ENCODE data around the gene DNAJA4. TPM values are rescaled to one million over a fixed set of nuclear protein-coding genes. Genes with fewer than 3 reads are reported as not detected.

The DNAJA4 gene
- total and polyA plus RNA-seq, 9 of the 15 experiments (the other 6 are each of a cell fraction or from before 2014, with no cell fraction given): 0.11 to 1.0 (median 0.16) TPM; not detected in 4

DNA sequence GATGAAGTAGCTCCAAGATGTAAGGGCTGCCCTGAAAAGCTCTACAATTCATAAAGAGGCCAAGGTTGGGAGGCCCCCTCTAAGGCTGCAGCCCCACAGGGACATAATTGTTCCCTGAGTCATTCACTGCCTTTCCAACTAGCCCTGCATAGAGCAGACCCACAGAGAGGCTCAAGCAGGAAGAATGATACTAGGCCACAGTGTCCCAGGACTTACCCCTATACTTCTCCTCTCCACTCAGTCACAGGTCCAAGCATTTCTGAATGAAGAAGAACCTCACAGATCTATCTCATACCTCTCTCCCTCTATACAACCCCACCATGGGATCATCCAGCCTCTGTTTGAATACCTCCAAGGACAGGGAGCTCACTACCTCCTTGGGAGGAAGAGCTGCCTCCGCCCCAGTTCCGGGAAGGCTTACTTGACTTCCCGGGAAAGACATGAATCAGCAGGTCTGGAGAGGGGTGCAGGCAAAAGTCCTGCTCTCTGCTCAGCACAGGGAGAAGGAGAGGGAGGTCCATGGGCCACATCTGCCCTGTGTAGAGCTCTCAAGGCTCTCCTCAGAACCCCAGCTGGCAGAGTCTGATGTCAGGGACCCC, 41.9 kb downstream of the DNAJA4 start (continued):
- peak; percentile 61; the same call in 1 of the 2 replicates for TF ChIP-seq MTA3 (IDR thresholded peaks at IDR 0.05; ENCODE audit: borderline replicate concordance)
- peak; percentile 46; the same call in 1 of the 2 replicates for TF ChIP-seq STAT5A (IDR thresholded peaks at IDR 0.05; ENCODE audit: borderline replicate concordance, low read length)
- peak; percentile 55 for TF ChIP-seq SMARCC2 (IDR thresholded peaks at IDR 0.05; ENCODE audit: low read depth)
- peak; percentile 55; the same call in 1 of the 2 replicates for TF ChIP-seq CC2D1A (IDR thresholded peaks at IDR 0.05)
- peak in 1 of 2 experiments; percentile 50; a peak in 2 of 4 replicates for TF ChIP-seq MAZ (CRISPR knock-in tag; conservative IDR thresholded peaks at IDR 0.05 in 1 of 2, IDR thresholded peaks at IDR 0.05 in 1 of 2)
- TF ChIP-seq SLC30A9 (CRISPR knock-in tag; IDR thresholded peaks at IDR 0.05): no peak
- TF ChIP-seq, protein P1, sequence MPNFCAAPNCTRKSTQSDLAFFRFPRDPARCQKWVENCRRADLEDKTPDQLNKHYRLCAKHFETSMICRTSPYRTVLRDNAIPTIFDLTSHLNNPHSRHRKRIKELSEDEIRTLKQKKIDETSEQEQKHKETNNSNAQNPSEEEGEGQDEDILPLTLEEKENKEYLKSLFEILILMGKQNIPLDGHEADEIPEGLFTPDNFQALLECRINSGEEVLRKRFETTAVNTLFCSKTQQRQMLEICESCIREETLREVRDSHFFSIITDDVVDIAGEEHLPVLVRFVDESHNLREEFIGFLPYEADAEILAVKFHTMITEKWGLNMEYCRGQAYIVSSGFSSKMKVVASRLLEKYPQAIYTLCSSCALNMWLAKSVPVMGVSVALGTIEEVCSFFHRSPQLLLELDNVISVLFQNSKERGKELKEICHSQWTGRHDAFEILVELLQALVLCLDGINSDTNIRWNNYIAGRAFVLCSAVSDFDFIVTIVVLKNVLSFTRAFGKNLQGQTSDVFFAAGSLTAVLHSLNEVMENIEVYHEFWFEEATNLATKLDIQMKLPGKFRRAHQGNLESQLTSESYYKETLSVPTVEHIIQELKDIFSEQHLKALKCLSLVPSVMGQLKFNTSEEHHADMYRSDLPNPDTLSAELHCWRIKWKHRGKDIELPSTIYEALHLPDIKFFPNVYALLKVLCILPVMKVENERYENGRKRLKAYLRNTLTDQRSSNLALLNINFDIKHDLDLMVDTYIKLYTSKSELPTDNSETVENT (CRISPR knock-in tag; IDR thresholded peaks at IDR 0.05): no peak
- TF ChIP-seq MCM7 (IDR thresholded peaks at IDR 0.05): no peak
- TF ChIP-seq ZNF583 (CRISPR knock-in tag; IDR thresholded peaks at IDR 0.05): no peak
- peak; percentile 94 for TF ChIP-seq ZFP36 (IDR thresholded peaks at IDR 0.05; ENCODE audit: low read depth, low read length, partially characterized antibody)
- TF ChIP-seq LARP7 (IDR thresholded peaks at IDR 0.05): no peak
- peak; percentile 20; the same call in 1 of the 2 replicates for TF ChIP-seq TEAD4 (IDR thresholded peaks at IDR 0.05; ENCODE audit: low read length)
- no peak for TF ChIP-seq TEAD4 (CRISPR knock-in tag; IDR thresholded peaks at IDR 0.05; ENCODE audit: borderline replicate concordance)
- TF ChIP-seq GATAD2A (IDR thresholded peaks at IDR 0.05): peak; percentile 71; the same call in 1 of the 2 replicates
- TF ChIP-seq NBN (IDR thresholded peaks at IDR 0.05; ENCODE audit: low read depth): peak; percentile 69; the same call in 1 of the 2 replicates
- TF ChIP-seq HDAC1 (IDR thresholded peaks at IDR 0.05): peak; percentile 60 to 86; a peak in 3 of 4 replicates
- TF ChIP-seq PML (IDR thresholded peaks at IDR 0.05; ENCODE audit: low read length): no peak
- TF ChIP-seq ADNP (tag; IDR thresholded peaks at IDR 0.05): peak; percentile 53; the same call in 1 of the 2 replicates
- peak; percentile 43; the same call in 1 of the 2 replicates for TF ChIP-seq SOX6 (IDR thresholded peaks at IDR 0.05)
- TF ChIP-seq NFRKB (IDR thresholded peaks at IDR 0.05; ENCODE audit: low read depth): 0 out of 2 replicates have a peak, but pooled peaks have one; percentile 38
- TF ChIP-seq FOS (IDR thresholded peaks at IDR 0.05; ENCODE audit: extremely low read depth, insufficient read length): no peak
- TF ChIP-seq SMARCA4 (IDR thresholded peaks at IDR 0.05): peak; percentile 75
- TF ChIP-seq NFIC (IDR thresholded peaks at IDR 0.05): 0 out of 2 replicates have a peak, but pooled peaks have one; percentile 20

Data from K562 (cell line).